ENCODE data around the gene ZFC3H1.
"Not testable (repeated sequence)": the region's sequence is repeated elsewhere in the genome, so short reads cannot be mapped to it uniquely, and the experiment has no call there.

The ZFC3H1 gene

DNA sequence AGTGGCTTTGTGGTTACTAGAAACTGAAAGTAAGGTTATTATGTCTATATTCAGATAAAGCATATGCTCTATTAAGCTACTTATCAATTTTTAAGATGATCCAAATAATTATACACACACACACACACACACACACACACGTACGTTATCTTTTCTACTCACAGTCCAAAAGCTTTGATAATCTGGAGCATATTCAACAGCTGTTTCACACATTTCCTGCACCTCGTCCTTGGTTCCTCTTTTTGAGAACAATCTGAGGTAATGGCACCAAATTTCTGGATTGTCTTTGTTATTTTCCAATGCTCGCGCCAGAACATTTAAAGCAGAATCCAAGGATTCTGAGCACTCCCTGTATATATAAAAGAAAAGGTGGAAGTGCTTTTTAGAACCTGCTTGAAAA is 37.5 kb downstream of the ZFC3H1 start:
- DNase-seq, result peak; percentile 41

DNA sequence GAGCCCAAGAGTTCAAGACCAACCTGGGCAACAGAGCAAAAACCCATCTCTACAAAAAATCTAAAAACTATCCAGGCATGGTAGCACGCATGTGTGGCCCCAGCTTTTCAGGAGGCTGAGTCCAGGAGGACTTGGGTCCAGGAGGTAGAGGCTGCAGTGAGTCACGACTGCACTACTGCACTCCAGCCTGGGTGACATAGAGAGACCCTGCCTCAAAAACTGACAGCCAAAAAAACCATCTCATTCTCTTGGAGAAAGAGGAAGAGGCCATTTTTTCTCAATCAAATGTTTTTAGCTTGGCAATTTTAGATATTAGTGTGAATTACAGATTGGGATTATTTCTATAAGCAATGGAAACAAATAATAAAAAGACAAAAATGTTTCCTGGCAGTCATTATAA is 38.2 kb downstream of the ZFC3H1 start:
- no peak for DNase-seq

DNA sequence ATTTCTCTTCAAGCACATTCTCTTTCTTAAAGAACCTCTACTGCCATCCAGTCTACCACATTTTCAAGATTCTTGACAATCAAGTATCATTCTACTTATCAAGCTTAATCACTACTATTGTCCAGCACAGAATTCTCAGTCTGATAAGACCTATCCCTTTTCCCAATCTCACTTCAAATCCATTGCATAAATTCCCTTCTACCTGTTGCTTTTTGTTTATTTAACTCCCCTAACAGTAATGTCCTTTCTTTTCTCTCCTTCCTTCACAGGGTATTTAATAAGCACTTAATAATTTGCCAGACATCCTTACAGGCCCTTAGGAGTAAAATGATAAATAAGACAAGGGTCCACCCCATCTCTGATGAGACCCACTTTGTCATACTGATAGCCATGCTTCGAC is 41.7 kb downstream of the ZFC3H1 start:
- no peak for DNase-seq

DNA sequence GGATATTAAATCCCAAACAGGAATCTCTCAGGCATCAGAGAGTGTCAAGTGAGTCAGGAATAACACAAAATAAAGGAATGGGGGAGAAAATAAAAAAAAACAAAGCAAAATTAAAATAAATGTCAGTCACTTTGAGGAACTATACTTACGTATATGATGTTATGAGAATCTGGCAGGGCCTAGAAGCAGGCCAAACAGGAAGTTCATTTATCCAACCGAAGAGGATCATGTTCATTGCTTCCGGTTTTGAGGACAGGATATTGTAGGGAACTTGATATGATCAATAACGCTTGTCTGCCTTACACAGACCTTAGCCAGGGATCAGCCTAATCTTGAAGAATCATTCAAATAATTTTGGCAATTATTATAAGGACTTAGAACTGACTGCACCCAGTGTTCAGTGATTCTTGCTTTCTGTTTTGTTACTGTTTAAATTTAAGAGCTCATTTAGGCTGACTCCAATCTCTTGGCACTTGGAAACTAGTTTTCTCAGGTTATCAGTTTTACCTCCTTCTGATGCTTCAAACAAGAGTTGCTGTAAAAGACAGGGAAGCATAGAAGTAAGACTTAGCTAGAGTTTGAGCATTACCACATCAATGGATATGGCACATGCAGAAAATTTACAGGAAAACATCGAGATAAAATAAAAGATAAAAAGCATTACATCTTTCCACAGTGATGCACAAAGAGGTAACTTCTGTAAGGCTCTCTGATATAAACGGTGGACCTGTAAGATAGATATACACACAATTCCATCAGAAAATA is 53.4 kb downstream of the ZFC3H1 start:
- peak; percentile 18 for DNase-seq

DNA sequence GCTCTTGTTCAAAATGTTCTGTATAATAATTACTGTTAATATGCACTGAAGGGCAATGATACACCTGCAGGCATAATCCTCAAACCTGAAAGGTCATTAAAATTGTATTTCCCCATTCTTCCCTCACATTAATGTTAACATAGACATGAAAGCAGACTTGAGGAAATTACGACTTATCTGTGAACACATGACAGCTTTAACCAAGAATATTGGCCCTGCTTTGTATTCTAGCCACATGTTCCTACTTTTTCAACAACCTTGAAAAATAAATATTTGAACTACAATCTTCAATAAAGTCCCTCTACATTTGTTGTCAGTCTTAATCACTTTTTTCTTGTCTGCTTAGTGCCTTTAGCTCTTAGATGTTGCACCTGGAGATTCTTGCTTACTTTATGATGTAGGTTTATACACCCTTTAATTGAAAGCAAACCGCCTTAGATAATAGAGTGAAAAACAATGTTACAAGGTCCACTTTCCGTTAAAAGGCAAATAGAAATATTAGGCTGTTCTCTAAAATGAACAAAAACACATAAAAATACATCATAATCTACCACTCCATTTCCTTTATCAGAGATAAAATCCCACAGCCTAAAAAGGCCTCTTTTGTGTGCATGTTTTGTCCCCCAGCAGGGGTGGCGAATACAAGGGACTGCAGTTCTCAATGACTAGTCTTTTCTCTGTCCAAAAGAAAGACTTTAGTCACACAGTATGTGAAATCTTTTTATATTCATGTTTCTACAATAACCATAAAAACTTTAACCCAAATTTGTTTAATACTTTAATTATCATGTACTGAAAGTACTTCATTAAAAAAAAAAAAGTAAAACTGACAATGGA is 55.9 kb downstream of the ZFC3H1 start:
- no peak for DNase-seq

DNA sequence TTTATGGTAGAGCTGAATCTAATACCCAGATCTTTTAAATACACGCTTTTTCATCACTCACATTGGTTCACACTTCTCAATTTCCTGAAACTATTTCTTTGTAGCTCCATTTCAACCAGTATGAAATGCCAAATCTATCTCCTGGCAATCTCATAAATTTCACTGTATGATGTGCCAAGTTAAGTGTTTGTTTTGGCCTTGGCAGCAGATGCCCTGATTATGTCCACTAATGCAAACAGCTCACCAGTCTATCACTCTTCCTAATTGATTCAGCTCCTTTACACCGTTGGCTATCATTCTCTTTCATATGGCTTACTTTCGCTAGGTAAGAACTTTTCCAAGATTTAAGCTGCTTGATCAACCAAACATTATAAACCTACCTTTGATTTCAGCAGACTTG is 58.6 kb downstream of the ZFC3H1 start:
- DNase-seq, result no peak

DNA sequence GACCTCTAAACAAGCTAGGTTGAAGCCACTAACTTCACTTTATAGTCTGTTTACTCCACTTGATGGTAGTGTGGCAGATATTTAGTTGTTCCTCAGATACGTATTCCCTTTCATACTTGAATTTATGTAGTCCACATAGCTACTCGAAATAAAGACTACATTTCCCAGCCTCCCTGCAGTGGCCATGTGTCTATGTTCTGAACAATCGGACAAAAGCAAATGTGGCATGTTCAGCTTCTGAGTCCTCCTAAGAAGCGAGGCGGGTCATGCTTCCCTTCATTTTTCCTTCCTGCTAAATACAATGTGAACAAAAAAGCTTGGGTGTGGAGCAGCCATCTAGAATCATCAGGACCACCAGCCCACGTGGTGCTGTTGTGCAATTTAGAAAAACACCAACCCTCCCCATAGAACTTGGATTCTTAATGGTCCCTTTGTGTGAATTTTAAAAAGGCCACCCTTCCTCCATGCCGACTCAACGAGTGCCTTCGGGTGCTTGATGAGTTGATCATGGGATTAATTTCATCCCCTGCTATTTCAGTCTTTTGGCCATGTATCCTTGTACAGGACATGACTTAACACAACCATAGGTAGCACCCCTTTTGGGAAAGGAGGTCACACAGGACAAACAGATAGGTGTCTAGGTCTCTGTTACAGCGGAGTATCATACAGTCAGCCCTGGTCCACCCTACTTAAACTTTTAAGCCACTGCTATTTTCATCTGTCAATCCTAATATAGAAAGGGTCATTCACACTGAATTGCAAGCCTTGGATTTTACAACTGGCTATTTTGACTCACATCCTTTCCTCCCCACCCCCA is 60.7 kb downstream of the ZFC3H1 start:
- DNase-seq, result no peak

DNA sequence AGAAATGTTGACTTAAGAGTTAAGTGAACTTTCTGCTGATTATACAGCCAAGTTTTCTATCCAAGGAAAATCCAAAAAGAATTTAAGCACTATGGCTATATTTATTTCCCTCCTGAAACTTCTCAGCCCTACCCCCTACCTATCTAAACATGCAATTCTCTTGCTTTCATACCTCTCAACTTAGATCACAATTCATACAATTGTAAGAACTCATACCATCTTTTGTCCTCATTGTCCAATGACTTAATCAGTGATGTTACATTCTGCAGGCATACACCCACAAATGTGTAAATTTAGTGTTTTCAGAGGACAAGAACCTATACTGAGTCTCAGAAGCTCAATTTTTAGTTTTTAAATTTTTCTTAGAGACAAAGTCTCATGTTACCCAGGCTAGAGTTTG is 62.1 kb downstream of the ZFC3H1 start:
- DNase-seq, result no peak

DNA sequence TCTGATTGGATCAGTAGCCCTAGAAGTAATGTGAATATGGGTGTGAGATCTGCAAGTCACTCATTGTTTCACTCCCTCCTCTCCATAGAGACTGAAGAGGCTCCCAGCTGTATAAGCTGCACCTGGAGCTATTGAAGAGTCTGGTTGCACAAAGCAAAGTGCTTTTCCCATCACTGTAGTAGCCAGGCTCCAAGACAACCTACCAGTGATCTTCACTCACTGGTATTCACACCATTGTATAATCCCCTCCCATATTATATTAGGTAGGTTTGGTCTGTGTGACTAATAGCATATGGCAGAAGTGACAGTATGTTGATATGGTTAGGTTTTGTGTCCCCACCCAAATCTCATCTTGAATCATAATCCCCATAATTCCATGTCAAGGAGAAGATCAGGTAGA is 64.4 kb downstream of the ZFC3H1 start:
- no peak for DNase-seq

DNA sequence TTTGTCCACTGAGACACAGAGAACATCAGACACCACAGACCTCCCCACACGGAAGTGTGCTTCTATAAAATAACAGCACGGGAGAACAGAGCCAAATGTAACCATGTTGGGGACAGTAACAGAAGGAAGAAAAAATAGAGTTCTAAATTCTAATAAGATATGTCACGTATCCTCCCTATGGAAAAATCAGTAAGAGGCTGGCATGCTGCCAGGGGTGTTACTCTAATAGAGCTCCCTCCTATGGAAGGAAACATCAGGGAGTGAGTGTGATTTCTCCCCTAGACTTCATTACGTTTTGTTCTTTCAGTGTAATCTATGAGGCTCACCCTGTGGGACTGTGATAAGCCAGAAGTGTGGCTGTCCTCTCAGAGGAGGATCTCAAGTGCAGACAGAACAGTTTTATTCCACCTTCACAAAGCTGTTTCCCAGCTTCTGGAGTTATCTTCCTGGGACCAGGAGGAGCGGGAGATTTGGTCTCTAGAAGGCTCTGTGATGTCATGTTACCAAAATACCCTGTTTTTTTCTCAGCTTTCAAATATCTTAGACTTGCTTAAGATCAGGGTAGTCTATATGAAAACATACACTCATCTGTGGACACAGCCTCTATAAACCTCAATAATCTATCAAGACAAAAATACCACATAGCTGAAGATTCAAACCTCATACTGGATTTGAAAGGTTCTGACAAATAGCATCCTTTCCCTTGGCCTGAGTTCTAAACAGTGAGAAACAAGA is 69.3 kb downstream of the ZFC3H1 start:
- DNase-seq, result no peak

DNA sequence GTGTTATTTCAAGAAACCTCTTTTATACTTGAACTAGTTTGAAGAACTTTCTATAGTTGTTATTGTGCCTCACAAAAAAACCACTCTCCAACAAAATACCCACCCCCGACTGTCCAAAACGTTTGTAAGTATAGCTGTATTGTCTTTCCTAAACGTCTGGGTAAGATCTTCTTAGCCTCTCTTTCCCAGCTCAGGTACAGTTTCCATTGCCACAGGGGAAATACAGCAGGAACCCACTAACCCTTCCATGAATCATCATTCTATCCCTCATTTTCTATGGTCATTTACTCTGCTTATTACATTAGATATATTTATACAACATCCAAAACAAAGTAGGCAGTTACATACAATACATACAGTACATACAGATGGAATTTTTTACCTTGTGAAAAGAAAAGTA is 70.8 kb downstream of the ZFC3H1 start:
- no peak for DNase-seq

DNA sequence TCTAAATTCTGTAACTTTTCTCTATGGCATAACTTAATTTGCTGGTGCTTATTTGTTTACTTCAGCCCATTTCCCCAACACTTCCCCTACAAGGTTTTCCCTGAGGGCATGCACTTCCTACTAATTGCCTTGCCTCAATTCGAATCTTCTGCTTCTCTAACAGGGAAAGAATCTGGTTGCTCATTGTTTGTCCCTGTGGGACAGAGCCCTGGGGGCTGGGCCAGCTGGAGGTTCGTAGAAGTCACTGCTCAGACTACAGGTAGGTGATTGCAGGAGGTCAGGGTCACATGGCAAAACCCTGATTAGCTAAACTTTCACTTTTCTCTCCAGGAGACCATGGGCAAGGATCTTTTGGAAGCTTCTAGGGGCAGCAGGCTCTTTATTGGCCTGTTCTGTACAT is 72.0 kb downstream of the ZFC3H1 start:
- no peak for DNase-seq

DNA sequence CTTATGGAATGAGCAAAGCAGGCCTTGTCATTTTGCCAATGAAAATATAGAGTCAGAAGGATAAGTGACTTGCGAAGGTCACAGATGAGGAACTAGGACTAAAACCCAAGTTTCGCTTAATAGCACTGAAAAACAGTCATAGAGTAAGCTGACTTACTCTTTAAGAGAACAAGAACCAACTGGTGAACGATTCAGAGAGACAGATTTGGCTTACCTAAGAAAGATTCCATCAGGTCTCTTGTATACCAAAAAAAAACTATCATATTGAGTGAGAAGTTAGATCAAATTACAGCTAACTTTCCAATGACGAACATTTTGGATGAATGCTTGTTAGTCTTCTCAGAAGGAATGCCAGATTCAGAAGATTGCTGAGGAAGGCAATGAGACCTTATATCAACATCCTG is 74.2 kb downstream of the ZFC3H1 start:
- no peak for DNase-seq

DNA sequence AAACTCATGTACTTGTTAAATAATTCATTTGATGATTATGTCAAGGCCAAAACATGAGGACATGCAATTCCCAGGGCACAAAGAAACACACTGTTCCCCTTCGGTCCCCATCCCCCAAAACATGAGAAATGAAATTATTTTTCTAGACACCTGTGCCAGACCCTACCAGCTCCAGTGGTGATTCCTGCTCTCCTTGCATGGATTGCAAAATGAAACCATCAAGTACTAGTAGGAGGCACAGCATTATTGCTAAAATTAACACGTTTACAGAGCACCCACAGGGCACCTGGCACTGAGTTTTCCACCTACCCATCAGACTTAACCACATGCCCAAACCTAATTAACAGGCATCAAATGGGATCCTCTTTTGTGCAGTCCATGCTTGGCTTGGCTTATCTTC is 76.6 kb downstream of the ZFC3H1 start:
- DNase-seq, result no peak

DNA sequence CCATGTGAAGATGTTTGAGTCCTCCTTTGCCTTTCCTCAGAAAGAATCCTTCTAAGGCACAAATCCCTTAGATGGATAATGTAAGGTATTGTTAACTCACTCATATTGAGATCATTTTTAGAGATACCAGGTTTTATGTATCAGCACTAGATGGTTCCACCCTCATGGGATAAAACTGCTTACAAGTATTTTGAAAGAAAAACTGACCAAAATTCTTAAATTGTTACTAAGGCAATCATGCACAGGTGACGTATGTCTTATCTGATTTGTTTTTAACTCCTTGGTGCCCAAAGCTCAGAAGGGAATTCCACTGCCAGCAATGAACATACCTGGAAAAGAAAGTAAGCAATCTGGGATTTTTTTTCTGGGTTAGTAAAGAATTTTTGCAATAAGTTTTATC is 78.4 kb downstream of the ZFC3H1 start:
- no peak for DNase-seq

DNA sequence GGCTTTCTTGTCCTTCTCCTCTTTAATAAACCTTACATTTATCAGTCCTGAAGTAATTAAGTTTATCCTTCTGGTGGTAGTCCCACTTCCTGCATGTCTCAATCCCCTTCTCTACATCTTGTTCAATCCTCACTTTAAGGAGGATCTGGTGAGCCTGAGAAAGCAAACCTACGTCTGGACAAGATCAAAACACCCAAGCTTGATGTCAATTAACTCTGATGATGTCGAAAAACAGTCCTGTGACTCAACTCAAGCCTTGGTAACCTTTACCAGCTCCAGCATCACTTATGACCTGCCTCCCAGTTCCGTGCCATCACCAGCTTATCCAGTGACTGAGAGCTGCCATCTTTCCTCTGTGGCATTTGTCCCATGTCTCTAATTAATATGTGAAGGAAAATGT is 79.3 kb downstream of the ZFC3H1 start:
- DNase-seq, result no peak

DNA sequence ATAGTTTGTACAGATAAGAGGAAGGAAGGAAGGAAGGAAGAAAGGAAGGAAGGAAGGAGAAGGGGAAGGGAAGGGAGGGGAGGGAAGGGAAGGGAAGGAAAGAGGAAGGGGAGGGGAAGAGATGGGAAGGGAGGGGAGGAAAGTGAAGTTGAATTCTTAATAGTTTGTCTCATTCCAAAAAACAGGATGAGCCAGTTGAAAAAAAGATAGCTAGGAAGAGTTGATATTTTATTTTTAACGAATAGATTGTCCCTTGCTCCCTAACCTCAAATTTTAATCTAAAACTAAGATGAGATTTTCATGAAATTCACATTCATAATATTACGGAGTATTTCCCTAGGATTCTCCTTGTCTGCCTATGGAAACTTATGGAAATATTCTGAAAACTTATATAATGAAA is 80.7 kb downstream of the ZFC3H1 start:
- no peak for DNase-seq

DNA sequence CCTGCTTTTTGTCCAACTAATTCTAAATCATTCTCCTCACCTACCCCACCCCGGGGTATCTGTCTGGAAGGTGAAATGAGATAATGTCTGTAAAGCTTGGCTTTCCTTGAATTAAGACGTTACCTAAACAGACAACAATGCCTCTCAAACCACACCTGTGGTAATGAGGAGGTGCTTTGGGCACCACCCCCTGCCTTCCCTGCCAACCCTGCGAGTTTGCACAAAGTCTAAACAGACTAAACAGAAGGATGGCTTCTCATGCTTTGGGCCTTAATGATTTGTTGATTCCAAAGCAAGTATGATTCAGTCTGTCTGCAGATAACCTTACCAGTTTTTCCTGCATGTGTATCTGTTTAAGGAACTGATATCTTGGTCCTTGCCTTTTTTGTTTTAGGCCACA is 82.4 kb downstream of the ZFC3H1 start:
- DNase-seq, result no peak

DNA sequence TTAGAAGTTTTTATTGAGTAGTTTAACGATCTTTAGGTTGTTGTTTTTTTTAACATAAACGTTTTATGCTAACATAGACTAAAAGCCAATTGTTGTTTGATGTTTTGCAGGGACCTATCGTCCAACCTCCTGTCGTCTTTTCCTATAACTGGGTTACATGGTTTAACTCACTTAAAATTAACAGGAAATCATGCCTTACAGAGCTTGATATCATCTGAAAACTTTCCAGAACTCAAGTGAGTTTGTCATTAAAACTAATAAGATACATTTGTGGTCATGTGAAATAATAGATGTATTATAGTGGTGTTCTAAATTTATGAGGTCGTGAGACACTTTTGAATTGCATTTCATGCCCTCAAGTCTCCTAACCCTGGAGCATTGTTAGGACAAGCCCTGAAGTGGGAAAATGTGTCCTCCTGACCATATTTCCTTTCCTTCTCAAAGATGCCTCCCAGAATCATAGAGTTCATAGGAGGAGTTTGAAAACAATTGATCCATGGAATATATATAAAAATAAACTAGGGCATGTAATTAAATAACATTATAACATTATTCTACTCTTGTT is 84.9 kb downstream of the ZFC3H1 start:
- no peak for DNase-seq

DNA sequence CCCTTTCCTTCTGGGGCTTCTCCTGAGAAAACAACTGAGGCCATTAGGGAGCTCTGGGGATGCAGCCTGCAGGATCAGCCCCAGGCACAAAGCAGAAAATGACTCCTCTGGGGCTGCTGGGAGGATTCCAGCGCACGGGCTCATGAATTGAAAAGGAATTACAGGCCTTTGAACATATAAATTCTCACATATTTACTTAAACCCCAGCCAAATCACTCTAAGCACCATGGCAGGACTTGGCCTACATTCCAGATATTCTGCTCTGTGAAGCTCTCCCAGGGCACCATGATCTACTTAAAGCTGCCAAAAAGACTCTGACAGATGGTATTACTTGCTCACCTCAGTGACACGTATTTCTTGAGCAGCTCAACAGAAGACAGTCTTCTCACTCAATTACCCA is 87.2 kb downstream of the ZFC3H1 start:
- DNase-seq, result no peak

DNA sequence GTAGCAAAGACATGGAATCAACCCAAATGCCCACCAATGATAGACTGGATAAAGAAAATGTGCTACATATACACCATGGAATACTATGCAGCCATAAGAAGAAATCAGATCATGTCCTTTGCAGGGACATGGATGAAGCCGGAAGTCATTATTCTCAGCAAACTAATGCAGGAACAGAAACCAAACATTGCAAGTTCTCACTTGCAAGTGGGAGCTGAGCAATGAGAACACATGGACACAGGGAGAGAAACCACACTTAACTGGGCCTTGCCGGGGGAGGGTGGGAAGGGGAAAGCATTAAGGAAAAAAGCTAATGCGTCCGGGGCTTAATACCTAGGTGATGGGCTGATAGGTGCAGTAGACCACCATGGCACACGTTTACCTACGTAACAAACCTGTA is 93.8 kb downstream of the ZFC3H1 start:
- DNase-seq, result not testable (repeated sequence)

DNA sequence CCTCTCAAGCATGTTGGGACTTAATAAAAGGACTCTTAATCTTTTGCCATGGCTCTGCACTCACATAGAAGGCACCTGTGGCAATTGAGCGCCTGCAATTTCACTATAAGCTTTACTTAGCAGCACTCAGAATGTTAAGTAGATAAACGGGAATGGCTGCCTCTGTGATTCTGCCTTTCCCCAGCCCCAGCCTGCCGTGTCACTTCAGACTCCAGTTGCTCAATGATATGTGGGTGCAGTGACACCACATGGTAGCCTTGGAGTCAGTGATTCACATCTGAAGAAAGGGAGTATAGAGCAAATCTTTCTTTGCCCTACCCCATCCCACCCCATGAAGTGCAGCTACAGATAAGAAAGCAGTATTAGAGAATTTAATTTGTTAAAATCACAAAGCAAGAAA is 96.1 kb downstream of the ZFC3H1 start:
- DNase-seq, result peak; percentile 12

DNA sequence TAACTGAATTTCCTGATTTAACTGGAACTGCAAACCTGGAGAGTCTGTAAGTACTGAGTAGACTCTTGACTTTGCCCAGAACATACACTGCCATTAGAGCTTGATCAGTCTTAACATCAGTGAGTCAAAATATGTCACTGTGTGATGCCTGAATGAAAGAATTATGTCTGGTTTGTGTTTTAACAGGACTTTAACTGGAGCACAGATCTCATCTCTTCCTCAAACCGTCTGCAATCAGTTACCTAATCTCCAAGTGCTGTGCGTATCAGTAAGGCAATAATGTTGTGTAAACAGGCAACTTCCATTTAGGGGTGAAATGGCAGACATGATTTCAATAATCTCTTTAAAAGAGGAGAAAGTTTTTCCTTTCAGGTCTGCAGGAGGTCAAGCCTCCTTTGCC is 97.0 kb downstream of the ZFC3H1 start:
- no peak for DNase-seq
